C4-2B (cell line): ENCODE results near the gene SDK2.

Experiments used
- ZFX ChIP-seq: fragments of 450-650 bp; IDR thresholded peaks from 2 replicates; pipeline ENCODE4 v1.6.1; 2017
- TF ChIP-seq, protein P1 (sequence below): fragments of 450-650 bp; conservative IDR thresholded peaks from 2 replicates; pipeline ENCODE4 v1.5.1; 2017; ENCODE audit warnings: mild to moderate bottlenecking

DNA sequence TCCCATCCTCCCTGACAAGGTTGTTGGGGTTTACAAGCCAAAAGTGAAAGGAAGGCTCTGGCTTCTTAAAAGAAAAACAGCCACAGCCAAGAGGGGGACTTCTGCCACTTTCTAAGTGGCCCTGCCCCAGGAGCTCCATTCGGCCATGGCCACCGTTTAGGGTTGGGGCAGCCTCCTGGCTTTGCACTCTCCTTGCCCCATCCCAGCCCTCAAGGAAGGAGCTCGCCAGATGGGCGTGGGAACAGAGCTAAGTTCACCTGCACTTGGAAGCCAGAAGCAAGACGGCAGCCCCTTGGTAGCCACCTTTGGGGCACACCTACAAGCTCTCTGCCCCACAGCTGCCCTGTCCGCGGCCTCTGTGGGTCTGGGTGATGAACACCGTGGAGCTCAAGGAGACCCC is 210.1 kb downstream of the SDK2 start:
- TF ChIP-seq, protein P1, sequence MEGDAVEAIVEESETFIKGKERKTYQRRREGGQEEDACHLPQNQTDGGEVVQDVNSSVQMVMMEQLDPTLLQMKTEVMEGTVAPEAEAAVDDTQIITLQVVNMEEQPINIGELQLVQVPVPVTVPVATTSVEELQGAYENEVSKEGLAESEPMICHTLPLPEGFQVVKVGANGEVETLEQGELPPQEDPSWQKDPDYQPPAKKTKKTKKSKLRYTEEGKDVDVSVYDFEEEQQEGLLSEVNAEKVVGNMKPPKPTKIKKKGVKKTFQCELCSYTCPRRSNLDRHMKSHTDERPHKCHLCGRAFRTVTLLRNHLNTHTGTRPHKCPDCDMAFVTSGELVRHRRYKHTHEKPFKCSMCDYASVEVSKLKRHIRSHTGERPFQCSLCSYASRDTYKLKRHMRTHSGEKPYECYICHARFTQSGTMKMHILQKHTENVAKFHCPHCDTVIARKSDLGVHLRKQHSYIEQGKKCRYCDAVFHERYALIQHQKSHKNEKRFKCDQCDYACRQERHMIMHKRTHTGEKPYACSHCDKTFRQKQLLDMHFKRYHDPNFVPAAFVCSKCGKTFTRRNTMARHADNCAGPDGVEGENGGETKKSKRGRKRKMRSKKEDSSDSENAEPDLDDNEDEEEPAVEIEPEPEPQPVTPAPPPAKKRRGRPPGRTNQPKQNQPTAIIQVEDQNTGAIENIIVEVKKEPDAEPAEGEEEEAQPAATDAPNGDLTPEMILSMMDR: no peak
- no peak for TF ChIP-seq ZFX
